Pancreas (tissue), 10 donors: ENCODE measurements around the gene PIGQ. TPM values are rescaled to one million over a fixed set of nuclear protein-coding genes. Genes with fewer than 3 reads are reported as not detected.

Experiments used
- ATAC-seq, 4 donors: fragments of 200-7000 bp; cut with Tn5 transposase; one replicate each; pipeline versions ENCODE4 v1.8.0 to v1.9.1; 2020; ENCODE audit warnings: mild to moderate bottlenecking in 4 of 4, moderate library complexity in 4 of 4
- DNase-seq, 6 donors: peaks; one replicate each; pipeline ENCODE4 v3.0.0-alpha.2; 2020
- FAIRE-seq: peaks from 2 replicates; lab custom pipeline; 2012; peaks lifted over from hg19 to GRCh38; lab: Jason Lieb, UNC
- H3K27ac ChIP-seq, 4 donors: fragments of 200-600 bp; sonication (generic); 1 replicate in 3 of 4; 2 replicates in 1 of 4; pipeline versions ENCODE4 v1.5.0 to v1.8.0; 2020
- H3K27me3 ChIP-seq, 4 donors: fragments of 200-600 bp; one replicate each; pipeline ENCODE4 v1.8.0; 2021
- H3K36me3 ChIP-seq, 3 donors: fragments of 200-600 bp; sonication (generic) in 1 of 3; one replicate each; pipeline versions ENCODE4 v1.5.0 to v1.8.0; 2020 to 2021
- H3K4me1 ChIP-seq, 3 donors: fragments of 200-600 bp; one replicate each; pipeline ENCODE4 v1.8.0; 2021
- H3K4me3 ChIP-seq, 4 donors: fragments of 200-600 bp; sonication (generic) in 2 of 4; one replicate each; pipeline versions ENCODE4 v1.5.0 to v1.8.0; 2020 to 2021
- H3K9me3 ChIP-seq, 4 donors: fragments of 200-600 bp; one replicate each; pipeline ENCODE4 v1.8.0; 2021
- WGBS, 2 donors: extraction: QIAGEN DNeasy Blood & Tissue Kit; methylation state at CpG; one replicate each; pipeline ENCODE4 v1.1.7; 2013; 5-methylcytosine and 5-hydroxymethylcytosine counted together
- intact Hi-C, 3 donors: fragments of 100-400 bp; cut with DNase I; formaldehyde crosslinking; loops; one replicate each; pipeline versions ENCODE4 v1.11.1 to v1.14.2; 2022
- polyA plus RNA-seq, 2 donors: library from polyadenylated mRNA; stranded (reverse); fragments of 200-250 nt; gene quantifications; one replicate each; pipeline ENCODE4 v1.2.3, GENCODE V29; 2013
- total RNA-seq, 6 donors: library from RNA; stranded (reverse); fragmentation: NEBNext Ultra II Directional in 4 of 6; extraction: Animal tissue kit (Norgen Biotek cat#: 25700) in 4 of 6; gene quantifications; one replicate each; pipeline versions ENCODE4 v1.2.1 to v1.2.4, GENCODE V29; 2021 to 2023
- TF ChIP-seq, protein P1 (sequence below), 4 donors: fragments of 200-600 bp; sonication (generic) in 3 of 4; IDR thresholded peaks; one replicate each; pipeline versions ENCODE4 v1.5.0 to v1.8.0; 2021; ENCODE audit warnings: antibody characterized with exemption in 4 of 4
- donor health status: healthy with polysubstance abuse.
- donor health status: DM: no; HTN: no; CAD: no; lungs with moderate emphysema.
- donor health status: DM: no; HTN: no; CAD: no.
- donor health status: control.
- donor health status: control.
- donor health status: Bipolar disorder and iron deficiency.
- donor health status: DM: yes; HTN: yes; CAD: no.
- donor health status: DM: no; HTN: no; CAD: no.
- donor health status: DM: no; HTN: no; CAD: no.
- donor health status: DM: yes; HTN: yes; CAD: no.

PIGQ gene
- total and polyA plus RNA-seq, 8 donors, result 29.7 to 165 (median 43.6) TPM

DNA sequence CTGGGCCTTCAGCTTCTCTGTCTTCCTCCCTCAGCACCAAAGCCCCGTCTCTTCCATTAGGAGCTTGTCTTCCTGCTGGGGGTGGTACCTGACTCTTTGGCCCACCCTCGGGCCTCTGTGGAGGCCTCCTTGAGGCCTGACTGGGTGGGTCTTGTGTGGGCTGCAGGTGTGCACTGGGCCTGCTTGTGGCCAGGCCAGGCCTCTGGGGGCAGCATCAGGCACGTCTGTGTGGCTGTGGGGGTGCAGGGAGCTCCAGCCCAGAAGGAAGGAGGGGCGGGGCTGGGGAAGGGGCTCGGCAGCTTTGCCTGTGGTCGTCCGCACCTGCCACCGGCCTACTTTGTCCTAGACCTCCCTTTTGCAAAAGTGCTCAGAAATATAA lies 7.0 kb downstream of the PIGQ start:
- no peak for ATAC-seq
- H3K4me1 ChIP-seq, result peaks cover 0 to 14% (median 7%) of the 10 kb centered on the region in 3 donors
- no peaks in the 10 kb centered on the region for H3K27me3 ChIP-seq
- peaks cover 0 to 7% (median 0%) of the 10 kb centered on the region in 3 donors for H3K36me3 ChIP-seq
- H3K4me3 ChIP-seq, result no peak overlapping the region
- no peaks in the 10 kb centered on the region for H3K9me3 ChIP-seq
- no peak for DNase-seq
- no peak for FAIRE-seq
- H3K27ac ChIP-seq, result no peak overlapping the region
- TF ChIP-seq, protein P1, sequence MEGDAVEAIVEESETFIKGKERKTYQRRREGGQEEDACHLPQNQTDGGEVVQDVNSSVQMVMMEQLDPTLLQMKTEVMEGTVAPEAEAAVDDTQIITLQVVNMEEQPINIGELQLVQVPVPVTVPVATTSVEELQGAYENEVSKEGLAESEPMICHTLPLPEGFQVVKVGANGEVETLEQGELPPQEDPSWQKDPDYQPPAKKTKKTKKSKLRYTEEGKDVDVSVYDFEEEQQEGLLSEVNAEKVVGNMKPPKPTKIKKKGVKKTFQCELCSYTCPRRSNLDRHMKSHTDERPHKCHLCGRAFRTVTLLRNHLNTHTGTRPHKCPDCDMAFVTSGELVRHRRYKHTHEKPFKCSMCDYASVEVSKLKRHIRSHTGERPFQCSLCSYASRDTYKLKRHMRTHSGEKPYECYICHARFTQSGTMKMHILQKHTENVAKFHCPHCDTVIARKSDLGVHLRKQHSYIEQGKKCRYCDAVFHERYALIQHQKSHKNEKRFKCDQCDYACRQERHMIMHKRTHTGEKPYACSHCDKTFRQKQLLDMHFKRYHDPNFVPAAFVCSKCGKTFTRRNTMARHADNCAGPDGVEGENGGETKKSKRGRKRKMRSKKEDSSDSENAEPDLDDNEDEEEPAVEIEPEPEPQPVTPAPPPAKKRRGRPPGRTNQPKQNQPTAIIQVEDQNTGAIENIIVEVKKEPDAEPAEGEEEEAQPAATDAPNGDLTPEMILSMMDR (IDR thresholded peaks at IDR 0.05), result no peak
- intact Hi-C loops, result loop anchor here in 1 of 3 donors (5.0 kb wide), 1 partner anchor 85 kb away; no protein-coding TSS in a partner anchor
- 73 to 78% methylated on average over 8 of the region's 8 CpGs for WGBS, 2 donors

DNA sequence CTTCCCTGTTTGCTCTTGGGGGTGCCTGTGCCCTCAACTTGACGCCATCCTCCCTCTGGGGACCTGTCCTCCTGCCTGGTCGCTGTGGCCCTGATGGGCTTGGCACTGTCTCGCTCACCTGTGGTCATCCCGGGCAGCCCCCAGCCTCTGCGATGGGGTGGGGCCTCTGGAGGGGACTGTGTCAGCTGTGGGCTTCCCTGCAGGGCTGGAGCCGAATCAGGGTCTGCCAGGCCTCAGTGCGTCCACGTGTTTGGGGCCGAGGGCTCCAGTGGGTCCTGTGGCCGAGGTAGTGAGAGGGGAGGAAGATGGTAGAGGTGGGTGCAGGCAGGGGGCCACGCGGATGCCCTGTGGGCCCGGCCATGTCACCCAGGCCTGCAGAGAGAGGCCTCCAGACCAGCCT lies 8.0 kb downstream of the PIGQ start:
- 90 to 92% methylated on average over 13 of the region's 13 CpGs for WGBS, 2 donors
- Histone ChIP-seq H3K27ac (no peak overlapping the region), H3K9me3 (no peaks in the 10 kb centered on the region), H3K4me3 (no peak overlapping the region), H3K36me3 (peaks cover 0 to 7% (median 0%) of the 10 kb centered on the region in 3 donors), H3K4me1 (peaks cover 0 to 19% (median 7%) of the 10 kb centered on the region in 3 donors), H3K27me3 (no peaks in the 10 kb centered on the region)
- ATAC-seq (no peak), FAIRE-seq (no peak), DNase-seq (no peak)
- TF ChIP-seq, protein P1 (IDR thresholded peaks at IDR 0.05), result no peak
- intact Hi-C loops, result loop anchor here in 1 of 3 donors (5.0 kb wide), 1 partner anchor 85 kb away; no protein-coding TSS in a partner anchor

DNA sequence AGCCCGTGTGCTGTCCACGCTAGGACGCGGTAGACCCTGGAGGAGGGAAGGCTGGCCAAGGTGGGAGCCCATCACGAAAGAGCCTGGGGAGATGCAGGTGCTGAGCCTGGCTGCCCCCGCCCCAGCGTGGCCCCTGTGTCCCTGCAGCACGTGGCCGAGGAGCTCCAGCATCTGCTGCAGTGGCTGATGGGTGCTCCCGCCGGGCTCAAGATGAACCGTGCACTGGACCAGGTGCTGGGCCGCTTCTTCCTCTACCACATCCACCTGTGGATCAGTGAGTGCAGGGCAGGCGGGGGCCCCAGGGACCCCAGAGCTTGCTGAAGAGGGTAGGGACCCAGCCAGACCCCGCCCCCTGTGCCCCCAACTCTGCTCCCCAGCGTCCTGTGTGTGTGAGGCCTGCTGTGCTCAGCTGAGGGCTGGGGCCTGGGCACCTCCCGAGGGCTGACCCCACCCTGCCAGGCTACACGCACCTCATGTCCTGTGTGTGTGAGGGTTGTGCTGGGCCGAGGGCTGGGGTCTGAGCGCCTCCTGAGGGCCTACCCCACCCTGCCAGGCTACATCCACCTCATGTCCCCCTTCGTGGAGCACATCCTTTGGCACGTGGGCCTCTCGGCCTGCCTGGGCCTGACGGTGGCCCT lies 8.6 kb downstream of the PIGQ start:
- FAIRE-seq, result no peak
- no peaks in the 10 kb centered on the region for H3K27me3 ChIP-seq
- H3K36me3 ChIP-seq, result peaks cover 0 to 7% (median 0%) of the 10 kb centered on the region in 3 donors
- peaks cover 0 to 19% (median 11%) of the 10 kb centered on the region in 3 donors for H3K4me1 ChIP-seq
- H3K9me3 ChIP-seq, result no peaks in the 10 kb centered on the region
- no peak overlapping the region for H3K4me3 ChIP-seq
- no peak overlapping the region for H3K27ac ChIP-seq
- peak in 1 of 6 donors; percentile 34 for DNase-seq
- intact Hi-C loops, result loop anchor here in 1 of 3 donors (5.0 kb wide), 1 partner anchor 84 kb away; no protein-coding TSS in a partner anchor
- no peak for ATAC-seq
- TF ChIP-seq, protein P1 (IDR thresholded peaks at IDR 0.05), result no peak
- WGBS, 2 donors, result 85 to 90% methylated on average over 24 of the region's 24 CpGs

DNA sequence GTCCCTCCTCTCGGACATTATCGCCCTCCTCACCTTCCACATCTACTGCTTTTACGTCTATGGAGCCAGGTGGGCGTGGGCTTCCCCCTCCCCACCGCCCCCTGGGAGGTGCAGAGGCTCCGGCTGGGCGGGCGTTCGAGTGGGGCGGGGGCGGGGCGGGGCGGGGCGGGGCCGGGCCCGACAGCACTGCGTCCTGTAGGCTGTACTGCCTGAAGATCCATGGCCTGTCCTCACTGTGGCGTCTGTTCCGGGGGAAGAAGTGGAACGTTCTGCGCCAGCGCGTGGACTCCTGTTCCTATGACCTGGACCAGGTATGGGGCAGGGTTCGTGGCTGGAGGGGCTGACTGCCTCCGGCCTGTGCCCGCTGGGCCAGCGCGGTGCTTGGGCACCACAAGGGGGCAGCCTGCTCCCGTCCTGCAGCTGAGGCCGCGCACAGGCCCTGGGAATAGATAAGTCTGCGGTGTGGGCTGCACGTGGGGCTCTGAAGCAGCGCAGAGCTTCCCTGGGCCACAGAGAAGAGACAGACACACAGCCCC lies 9.2 kb downstream of the PIGQ start:
- TF ChIP-seq, protein P1 (IDR thresholded peaks at IDR 0.05), result peak; percentile 64 to 85 (median 78)
- Histone ChIP-seq H3K36me3 (peaks cover 0 to 7% (median 0%) of the 10 kb centered on the region in 3 donors), H3K9me3 (no peaks in the 10 kb centered on the region), H3K4me3 (peak overlapping the region in 1 of 4 donors; percentile 18), H3K27me3 (no peaks in the 10 kb centered on the region), H3K4me1 (peaks cover 0 to 19% (median 16%) of the 10 kb centered on the region in 3 donors), H3K27ac (no peak overlapping the region)
- intact Hi-C loops, result loop anchor here in 1 of 3 donors (5.0 kb wide), 1 partner anchor 83 kb away; no protein-coding TSS in a partner anchor
- no peak for FAIRE-seq
- peak; percentile 64 to 95 (median 84) for DNase-seq
- WGBS, 2 donors, result 34 to 38% methylated on average over 31 to 34 of the region's 34 CpGs
- peak; percentile 52 to 74 (median 66) for ATAC-seq
